ENCODE data around the gene CD96. TPM values are rescaled to one million over a fixed set of nuclear protein-coding genes. Genes with fewer than 3 reads are reported as not detected.

Gene CD96
- total RNA-seq, 1 donor from 2014 or later: not detected

GRCh38 chr3:111610612-111611054 lies 68.6 kb downstream of the CD96 start:
- TF ChIP-seq CTCF (conservative IDR thresholded peaks at IDR 0.05): no peak
- peaks cover 5% of the 10 kb centered on the region for H3K9me3 Mint-ChIP-seq

GRCh38 chr3:111613294-111613693 lies 71.3 kb downstream of the CD96 start:
- no peak overlapping the region for H3K27ac Mint-ChIP-seq (ENCODE audit: unreplicated experiment)
- no peak for DNase-seq (ENCODE audit: low read depth, low spot score)
- H3K9me3 Mint-ChIP-seq: peaks cover 2% of the 10 kb centered on the region
- no peaks in the 10 kb centered on the region for H3K36me3 Mint-ChIP-seq (ENCODE audit: low read depth)
- H3K27me3 Mint-ChIP-seq (ENCODE audit: low read depth): no peaks in the 10 kb centered on the region
- H3K4me1 Mint-ChIP-seq: peaks cover 4% of the 10 kb centered on the region
- TF ChIP-seq CTCF (conservative IDR thresholded peaks at IDR 0.05): no peak
- no peak overlapping the region for H3K4me3 Mint-ChIP-seq

More at GRCh38 chr3:111610612-111611054, 68.6 kb downstream of the CD96 start:
- DNase-seq (ENCODE audit: low read depth, low spot score): no peak
- Mint-ChIP-seq H3K4me3 (no peak overlapping the region), H3K27me3 (ENCODE audit: low read depth) (no peaks in the 10 kb centered on the region), H3K36me3 (ENCODE audit: low read depth) (no peaks in the 10 kb centered on the region), H3K4me1 (peaks cover 4% of the 10 kb centered on the region), H3K27ac (ENCODE audit: unreplicated experiment) (no peak overlapping the region)

GRCh38 chr3:111615880-111616279 lies 73.9 kb downstream of the CD96 start:
- no peak overlapping the region for H3K27ac Mint-ChIP-seq (ENCODE audit: unreplicated experiment)
- no peak overlapping the region for H3K4me3 Mint-ChIP-seq
- no peak for TF ChIP-seq CTCF (conservative IDR thresholded peaks at IDR 0.05)
- H3K4me1 Mint-ChIP-seq: no peaks in the 10 kb centered on the region
- H3K36me3 Mint-ChIP-seq (ENCODE audit: low read depth): no peaks in the 10 kb centered on the region
- H3K27me3 Mint-ChIP-seq (ENCODE audit: low read depth): no peaks in the 10 kb centered on the region
- H3K9me3 Mint-ChIP-seq: peaks cover 2% of the 10 kb centered on the region
- DNase-seq (ENCODE audit: low read depth, low spot score): no peak

GRCh38 chr3:111616417-111617105 lies 74.6 kb downstream of the CD96 start:
- no peaks in the 10 kb centered on the region for H3K36me3 Mint-ChIP-seq (ENCODE audit: low read depth)
- no peak for TF ChIP-seq CTCF (conservative IDR thresholded peaks at IDR 0.05)
- no peaks in the 10 kb centered on the region for H3K27me3 Mint-ChIP-seq (ENCODE audit: low read depth)
- H3K9me3 Mint-ChIP-seq: peaks cover 2% of the 10 kb centered on the region
- no peak overlapping the region for H3K4me3 Mint-ChIP-seq
- no peaks in the 10 kb centered on the region for H3K4me1 Mint-ChIP-seq
- no peak for DNase-seq (ENCODE audit: low read depth, low spot score)
- H3K27ac Mint-ChIP-seq (ENCODE audit: unreplicated experiment): no peak overlapping the region

GRCh38 chr3:111617406-111617805 lies 75.4 kb downstream of the CD96 start:
- Mint-ChIP-seq H3K36me3 (ENCODE audit: low read depth) (no peaks in the 10 kb centered on the region), H3K4me3 (no peak overlapping the region), H3K27ac (ENCODE audit: unreplicated experiment) (no peak overlapping the region)

More at GRCh38 chr3:111617406-111617805, 75.4 kb downstream of the CD96 start:
- H3K4me1 Mint-ChIP-seq: no peaks in the 10 kb centered on the region
- TF ChIP-seq CTCF (conservative IDR thresholded peaks at IDR 0.05): no peak
- peaks cover 2% of the 10 kb centered on the region for H3K9me3 Mint-ChIP-seq
- H3K27me3 Mint-ChIP-seq (ENCODE audit: low read depth): no peaks in the 10 kb centered on the region
- no peak for DNase-seq (ENCODE audit: low read depth, low spot score)
